Neutrophil (primary cell): ENCODE data around the gene CGB2.
"Not testable (repeated sequence)": the region's sequence is repeated elsewhere in the genome, so short reads cannot be mapped to it uniquely, and the experiment has no call there.

Experiments
- H3K27ac ChIP-seq: fragments of 200-600 bp; sonication (generic); 2 replicates; pipeline ENCODE4 v1.5.1; 2016; ENCODE audit warnings: mild to moderate bottlenecking, moderate library complexity
- H3K27me3 ChIP-seq: fragments of 200-600 bp; sonication (generic); 2 replicates; pipeline ENCODE4 v1.6.0; 2016; ENCODE audit warnings: mild to moderate bottlenecking
- H3K36me3 ChIP-seq: fragments of 200-600 bp; sonication (generic); 2 replicates; pipeline ENCODE4 v1.5.1; 2017
- H3K4me1 ChIP-seq, 2 experiments: fragments of 200-600 bp in 1 of 2; sonication (generic) in 1 of 2; 1 replicate in 1 of 2; 2 replicates in 1 of 2; pipeline versions ENCODE4 v1.5.1 to v1.6.1; 2013 to 2016; ENCODE audit warnings: low read depth in 1 of 2, low read length in 1 of 2, mild to moderate bottlenecking in 1 of 2, moderate library complexity in 1 of 2; ENCODE audit not compliant: control insufficient read depth in 1 of 2, insufficient read depth in 1 of 2
- H3K4me3 ChIP-seq, 2 experiments: fragments of 200-600 bp in 1 of 2; sonication (generic) in 1 of 2; 1 replicate in 1 of 2; 2 replicates in 1 of 2; pipeline ENCODE4 v1.5.1; 2013 to 2016; ENCODE audit warnings: low read depth in 1 of 2, low read length in 1 of 2, mild to moderate bottlenecking in 1 of 2, moderate library complexity in 1 of 2
- H3K9me3 ChIP-seq: fragments of 200-600 bp; sonication (generic); 2 replicates; pipeline ENCODE4 v1.5.1; 2016
- TF ChIP-seq, protein P1 (sequence below): fragments of 200-600 bp; sonication (generic); IDR thresholded peaks from 2 replicates; pipeline ENCODE4 v1.5.1; 2016; ENCODE audit warnings: antibody characterized with exemption

CGB2 gene

DNA sequence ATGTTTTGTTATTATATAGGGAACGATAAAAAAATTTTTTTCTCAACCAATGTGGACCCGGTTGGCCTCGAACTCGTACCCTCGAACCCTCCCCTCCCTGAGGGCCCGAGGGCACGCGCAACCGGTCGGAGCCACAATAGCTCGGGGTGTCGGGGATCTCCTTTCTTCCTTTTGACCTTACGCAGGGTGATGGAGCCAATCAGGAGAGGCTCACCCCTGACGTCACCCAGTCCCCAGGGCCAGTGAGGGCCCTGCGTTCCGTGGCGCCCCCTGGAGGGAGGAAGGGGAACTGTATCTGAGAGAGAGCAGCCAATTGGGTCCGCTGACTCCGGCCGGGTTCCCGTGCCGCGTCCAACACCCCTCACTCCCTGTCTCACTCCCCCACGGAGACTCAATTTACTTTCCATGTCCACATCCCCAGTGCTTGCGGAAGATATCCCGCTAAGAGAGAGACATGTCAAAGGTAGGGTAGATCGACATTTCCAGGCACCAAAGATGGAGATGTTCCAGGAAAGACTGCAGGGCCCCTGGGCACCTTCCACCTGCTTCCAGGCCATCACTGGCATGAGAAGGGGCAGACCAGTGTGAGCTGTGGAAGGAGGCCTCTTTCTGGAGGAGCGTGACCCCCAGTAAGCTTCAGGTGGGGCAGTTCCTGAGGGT, at the start of gene CGB2:
Gene CGB2, plus strand, starts transcription at position 249 of the 660 bp plus-strand sequence. Its CDS starts 206 bp downstream, at position 455.
- H3K27ac ChIP-seq, H3K27me3 ChIP-seq, H3K4me3 ChIP-seq, H3K9me3 ChIP-seq, H3K4me1 ChIP-seq, H3K36me3 ChIP-seq: not testable (repeated sequence)

DNA sequence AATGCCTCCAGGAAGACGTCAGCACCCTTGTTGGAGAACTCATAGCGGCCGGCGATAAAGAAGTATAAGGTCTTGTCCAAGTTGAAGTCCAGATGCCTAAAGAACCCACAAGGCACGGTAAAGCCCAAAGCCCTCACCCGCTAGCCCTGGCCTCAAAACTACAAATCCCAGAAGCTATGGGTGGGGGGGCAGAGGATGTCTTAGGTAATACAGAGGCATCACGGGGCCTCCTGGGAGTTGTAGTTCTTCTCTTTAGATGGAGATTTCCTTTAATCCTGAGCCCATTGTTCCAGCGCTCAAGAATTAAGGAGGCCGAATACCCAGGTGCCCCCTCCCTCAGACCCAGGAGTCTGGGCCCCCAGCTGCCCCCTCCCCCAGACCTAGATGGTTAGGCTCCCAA, 49.4 kb upstream of the CGB2 start:
- TF ChIP-seq, protein P1, sequence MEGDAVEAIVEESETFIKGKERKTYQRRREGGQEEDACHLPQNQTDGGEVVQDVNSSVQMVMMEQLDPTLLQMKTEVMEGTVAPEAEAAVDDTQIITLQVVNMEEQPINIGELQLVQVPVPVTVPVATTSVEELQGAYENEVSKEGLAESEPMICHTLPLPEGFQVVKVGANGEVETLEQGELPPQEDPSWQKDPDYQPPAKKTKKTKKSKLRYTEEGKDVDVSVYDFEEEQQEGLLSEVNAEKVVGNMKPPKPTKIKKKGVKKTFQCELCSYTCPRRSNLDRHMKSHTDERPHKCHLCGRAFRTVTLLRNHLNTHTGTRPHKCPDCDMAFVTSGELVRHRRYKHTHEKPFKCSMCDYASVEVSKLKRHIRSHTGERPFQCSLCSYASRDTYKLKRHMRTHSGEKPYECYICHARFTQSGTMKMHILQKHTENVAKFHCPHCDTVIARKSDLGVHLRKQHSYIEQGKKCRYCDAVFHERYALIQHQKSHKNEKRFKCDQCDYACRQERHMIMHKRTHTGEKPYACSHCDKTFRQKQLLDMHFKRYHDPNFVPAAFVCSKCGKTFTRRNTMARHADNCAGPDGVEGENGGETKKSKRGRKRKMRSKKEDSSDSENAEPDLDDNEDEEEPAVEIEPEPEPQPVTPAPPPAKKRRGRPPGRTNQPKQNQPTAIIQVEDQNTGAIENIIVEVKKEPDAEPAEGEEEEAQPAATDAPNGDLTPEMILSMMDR: no peak
- no peaks in the 10 kb centered on the region for H3K9me3 ChIP-seq
- H3K27ac ChIP-seq: no peak overlapping the region
- no peak overlapping the region for H3K4me3 ChIP-seq
- H3K27me3 ChIP-seq: no peaks in the 10 kb centered on the region
- H3K36me3 ChIP-seq: peaks cover 95% of the 10 kb centered on the region
- no peaks in the 10 kb centered on the region for H3K4me1 ChIP-seq

DNA sequence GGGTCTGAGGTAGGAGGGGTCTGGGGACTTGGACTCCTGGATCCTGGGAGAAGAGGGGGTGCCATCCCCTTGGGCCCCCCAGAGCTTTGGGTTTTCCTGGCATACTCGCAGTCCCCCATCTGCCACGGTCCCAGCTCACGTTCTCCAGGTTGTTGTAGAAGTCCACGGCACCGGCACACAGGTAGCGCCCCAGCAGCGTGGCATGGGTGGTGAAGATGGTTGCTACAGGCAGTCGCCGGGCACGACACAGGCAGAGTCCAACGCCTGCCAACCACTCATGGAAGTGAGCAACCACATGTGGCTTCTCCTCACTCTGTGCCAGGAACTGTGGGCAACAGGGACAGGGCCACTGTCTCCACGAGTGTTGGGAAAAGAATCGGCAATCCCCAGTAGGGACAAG, 46.0 kb upstream of the CGB2 start:
- TF ChIP-seq, protein P1: no peak
- peaks cover 0 to 2% of the 10 kb centered on the region in 2 experiments for H3K4me1 ChIP-seq

DNA sequence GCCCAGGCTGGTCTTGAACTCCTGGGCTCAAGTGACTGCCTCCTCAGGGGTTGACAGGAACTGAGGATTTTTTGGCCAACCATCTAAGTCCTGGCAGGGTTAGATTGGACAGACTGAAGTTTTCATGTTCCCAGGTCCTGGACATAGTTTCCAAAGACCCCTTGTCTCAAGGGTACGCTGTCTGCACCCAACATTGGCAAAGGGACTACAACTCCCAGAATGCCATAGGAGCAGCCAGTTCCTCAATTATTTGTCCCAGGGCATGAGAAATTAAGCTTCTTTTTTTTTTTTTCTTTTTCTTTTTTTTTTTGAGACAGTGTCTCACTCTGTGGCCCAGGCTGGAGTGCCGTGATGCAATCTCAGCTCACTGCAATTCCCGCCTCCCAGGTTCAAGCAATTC, 45.5 kb upstream of the CGB2 start:
- H3K27me3 ChIP-seq: no peaks in the 10 kb centered on the region
- no peak overlapping the region for H3K4me3 ChIP-seq
- peaks cover 4 to 7% of the 10 kb centered on the region in 2 experiments for H3K4me1 ChIP-seq
- no peak overlapping the region for H3K27ac ChIP-seq
- TF ChIP-seq, protein P1: no peak
- H3K36me3 ChIP-seq: peaks cover 91% of the 10 kb centered on the region
- no peaks in the 10 kb centered on the region for H3K9me3 ChIP-seq

More for the DNA sequence above, 46.0 kb upstream of the CGB2 start:
- Histone ChIP-seq H3K27me3 (no peaks in the 10 kb centered on the region), H3K9me3 (no peaks in the 10 kb centered on the region), H3K36me3 (peaks cover 94% of the 10 kb centered on the region), H3K4me3 (no peak overlapping the region), H3K27ac (no peak overlapping the region)

DNA sequence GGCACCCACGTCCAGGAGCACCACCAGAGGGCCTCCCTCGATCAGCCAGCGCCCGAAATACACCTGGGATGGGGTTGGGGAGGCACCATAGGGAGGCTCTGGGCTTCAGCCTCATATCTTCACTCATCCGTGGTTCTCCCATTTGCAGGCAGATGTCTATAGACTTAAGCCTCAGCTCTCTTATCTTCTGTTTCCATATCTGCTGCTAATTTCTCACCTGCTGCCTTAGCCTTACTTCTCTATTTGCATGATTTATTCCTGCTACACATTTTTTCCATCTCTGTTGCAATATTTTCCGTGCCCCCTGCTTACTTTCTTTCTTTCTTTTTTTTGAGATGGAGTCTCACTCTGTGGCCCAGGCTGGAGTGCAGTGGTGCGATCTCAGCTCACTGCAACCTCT, 44.4 kb upstream of the CGB2 start:
- no peaks in the 10 kb centered on the region for H3K27me3 ChIP-seq
- H3K4me3 ChIP-seq: no peak overlapping the region
- peaks cover 15 to 18% of the 10 kb centered on the region in 2 experiments for H3K4me1 ChIP-seq
- peaks cover 82% of the 10 kb centered on the region for H3K36me3 ChIP-seq
- H3K9me3 ChIP-seq: no peaks in the 10 kb centered on the region
- H3K27ac ChIP-seq: no peak overlapping the region
- TF ChIP-seq, protein P1: no peak

DNA sequence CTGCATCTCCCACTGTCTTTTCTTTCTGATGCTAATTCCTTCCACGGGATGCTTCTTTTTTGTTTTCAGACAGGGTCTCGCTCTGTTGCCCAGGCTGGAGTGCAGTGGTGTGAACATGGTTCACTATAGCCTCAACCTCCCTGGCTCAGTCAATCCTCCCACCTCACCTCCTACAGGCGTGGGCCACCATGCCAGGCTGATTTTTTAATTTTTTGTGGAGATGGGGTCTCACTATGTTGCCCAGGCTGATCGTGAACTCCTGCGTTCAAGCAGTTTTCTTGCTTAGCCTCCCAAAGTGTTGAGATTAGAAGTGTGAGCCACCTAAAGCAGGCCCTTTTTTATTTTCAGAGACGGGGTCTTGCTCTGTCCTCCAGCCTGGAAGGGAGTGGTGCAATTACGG, 43.4 kb upstream of the CGB2 start:
- Histone ChIP-seq H3K27me3 (no peaks in the 10 kb centered on the region), H3K9me3 (no peaks in the 10 kb centered on the region), H3K4me3 (no peak overlapping the region), H3K27ac (no peak overlapping the region), H3K36me3 (peaks cover 73% of the 10 kb centered on the region), H3K4me1 (peaks cover 23 to 24% of the 10 kb centered on the region in 2 experiments)
- TF ChIP-seq, protein P1: no peak
